OCI-LY1 (cell line): ENCODE data around the gene MLXIPL.
A peak's percentile ranks its signal among the peaks of the same experiment; 100 is the strongest.
"Not testable (repeated sequence)": the region's sequence is repeated elsewhere in the genome, so short reads cannot be mapped to it uniquely, and the experiment has no call there.

ENCODE experiments used
- H2AFZ ChIP-seq: fragments of 200-600 bp; sonication (generic), shearing (Covaris generic); 2 replicates; pipeline ENCODE4 v1.6.0; 2014; ENCODE audit warnings: antibody characterized with exemption, mild to moderate bottlenecking, low read length
- H3F3A ChIP-seq: fragments of 200-600 bp; sonication (generic), shearing (Covaris generic); 2 replicates; pipeline ENCODE4 v1.6.0; 2014; ENCODE audit warnings: mild to moderate bottlenecking, antibody characterized with exemption, low read length, moderate library complexity; ENCODE audit not compliant: insufficient read depth
- H3K27ac ChIP-seq: fragments of 200-600 bp; sonication (generic); 2 replicates; pipeline ENCODE4 v1.5.1; 2014; ENCODE audit warnings: low read length, mixed run types, mild to moderate bottlenecking, low read depth; ENCODE audit not compliant: poor library complexity, severe bottlenecking
- H3K27me3 ChIP-seq: fragments of 200-600 bp; sonication (generic); 2 replicates; pipeline ENCODE4 v1.6.0; 2014; ENCODE audit warnings: antibody characterized with exemption, mild to moderate bottlenecking, low read length, moderate library complexity; ENCODE audit not compliant: insufficient read depth
- H3K36me3 ChIP-seq: fragments of 200-600 bp; sonication (generic); 2 replicates; pipeline ENCODE4 v1.6.1; 2014; ENCODE audit warnings: mild to moderate bottlenecking, antibody characterized with exemption, low read length, moderate library complexity, mixed read lengths; ENCODE audit not compliant: insufficient read depth
- H3K4me1 ChIP-seq: fragments of 200-600 bp; sonication (generic); 2 replicates; pipeline ENCODE4 v1.5.1; 2014; ENCODE audit warnings: mild to moderate bottlenecking, low read length, moderate library complexity; ENCODE audit not compliant: insufficient read depth, severe bottlenecking
- H3K4me2 ChIP-seq: fragments of 200-600 bp; sonication (generic), shearing (Covaris generic); 2 replicates; pipeline ENCODE4 v1.6.1; 2014; ENCODE audit warnings: low read length
- H3K4me3 ChIP-seq: fragments of 200-600 bp; sonication (generic); 2 replicates; pipeline ENCODE4 v1.5.1; 2014; ENCODE audit warnings: low read length, low read depth, mild to moderate bottlenecking, mixed read lengths; ENCODE audit not compliant: poor library complexity, severe bottlenecking
- H3K79me2 ChIP-seq: fragments of 200-600 bp; shearing (Covaris generic); 2 replicates; pipeline ENCODE4 v1.6.1; 2016; ENCODE audit warnings: mixed run types, low read length, mixed read lengths; ENCODE audit not compliant: insufficient read depth
- H3K9ac ChIP-seq: fragments of 200-600 bp; sonication (generic), shearing (Covaris generic); 2 replicates; pipeline ENCODE4 v1.6.1; 2014; ENCODE audit warnings: mild to moderate bottlenecking, low read length, mixed read lengths
- H3K9me2 ChIP-seq: fragments of 200-600 bp; sonication (generic), shearing (Covaris generic); 2 replicates; pipeline ENCODE4 v1.6.1; 2014; ENCODE audit warnings: low read depth, mild to moderate bottlenecking, low read length, mixed read lengths
- H3K9me3 ChIP-seq: fragments of 200-600 bp; shearing (Covaris generic); 2 replicates; pipeline ENCODE4 v1.6.1; 2014; ENCODE audit warnings: low read length, mixed read lengths
- H4K20me1 ChIP-seq: fragments of 200-600 bp; sonication (generic), shearing (Covaris generic); 2 replicates; pipeline ENCODE4 v1.6.0; 2016; ENCODE audit warnings: mild to moderate bottlenecking, low read length; ENCODE audit not compliant: insufficient read depth
- EZH2 ChIP-seq: fragments of 200-600 bp; sonication (generic), shearing (Covaris generic); IDR thresholded peaks from 2 replicates; pipeline ENCODE4 v1.8.0; 2017; ENCODE audit warnings: borderline replicate concordance, mixed run types, mild to moderate bottlenecking, antibody characterized with exemption, low read length, moderate library complexity, mixed read lengths
- TF ChIP-seq, protein P1 (sequence below): fragments of 200-600 bp; sonication (generic), shearing (Covaris generic); IDR thresholded peaks from 2 replicates; pipeline ENCODE4 v1.5.1; 2017; ENCODE audit warnings: mild to moderate bottlenecking, antibody characterized with exemption, low read length, moderate library complexity, mixed read lengths

Gene MLXIPL

DNA sequence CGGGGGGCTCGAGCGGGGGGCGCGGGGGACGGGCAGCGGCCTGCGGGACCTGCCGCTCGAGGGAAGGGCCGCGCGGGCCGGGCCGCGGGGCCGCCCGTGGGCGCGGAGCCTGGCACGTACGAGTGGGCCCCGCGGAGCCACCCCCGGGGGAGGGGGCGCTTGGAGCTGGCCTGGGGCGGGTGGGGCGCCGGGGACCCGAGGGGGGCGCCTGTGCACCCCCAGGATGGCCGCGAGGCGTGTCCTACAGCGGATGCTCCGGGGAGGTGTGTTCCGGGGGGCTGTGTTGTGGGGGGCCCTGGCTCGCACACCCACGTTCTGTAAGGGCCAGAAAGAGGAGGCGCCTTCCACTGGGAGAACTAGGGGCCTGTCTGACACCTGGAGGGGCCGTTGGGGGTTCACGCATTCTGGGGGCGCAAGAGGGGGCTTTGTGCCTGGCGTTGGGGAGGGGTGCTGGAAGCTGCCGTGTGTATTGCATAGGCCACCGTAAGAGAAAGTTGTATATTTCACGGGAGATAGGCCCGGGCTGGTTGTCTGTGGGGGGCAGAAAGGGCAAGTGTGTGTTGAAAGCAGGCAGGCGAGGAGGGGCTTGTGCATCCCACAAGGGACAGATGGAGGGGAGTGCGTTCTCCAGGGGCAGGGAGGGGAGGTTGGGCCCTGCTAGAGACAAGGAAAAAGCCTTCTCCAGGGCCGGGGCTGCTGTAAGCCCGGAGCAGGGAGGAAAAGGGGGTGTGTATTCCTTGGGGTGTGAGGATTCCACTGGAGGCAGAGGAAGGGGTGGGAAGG is 44.0 kb upstream of the MLXIPL start:
- no peak overlapping the region for H3K27ac ChIP-seq
- peak overlapping the region; percentile 64 for H3K4me2 ChIP-seq
- H3K36me3 ChIP-seq = no peaks in the 10 kb centered on the region
- TF ChIP-seq, protein P1, sequence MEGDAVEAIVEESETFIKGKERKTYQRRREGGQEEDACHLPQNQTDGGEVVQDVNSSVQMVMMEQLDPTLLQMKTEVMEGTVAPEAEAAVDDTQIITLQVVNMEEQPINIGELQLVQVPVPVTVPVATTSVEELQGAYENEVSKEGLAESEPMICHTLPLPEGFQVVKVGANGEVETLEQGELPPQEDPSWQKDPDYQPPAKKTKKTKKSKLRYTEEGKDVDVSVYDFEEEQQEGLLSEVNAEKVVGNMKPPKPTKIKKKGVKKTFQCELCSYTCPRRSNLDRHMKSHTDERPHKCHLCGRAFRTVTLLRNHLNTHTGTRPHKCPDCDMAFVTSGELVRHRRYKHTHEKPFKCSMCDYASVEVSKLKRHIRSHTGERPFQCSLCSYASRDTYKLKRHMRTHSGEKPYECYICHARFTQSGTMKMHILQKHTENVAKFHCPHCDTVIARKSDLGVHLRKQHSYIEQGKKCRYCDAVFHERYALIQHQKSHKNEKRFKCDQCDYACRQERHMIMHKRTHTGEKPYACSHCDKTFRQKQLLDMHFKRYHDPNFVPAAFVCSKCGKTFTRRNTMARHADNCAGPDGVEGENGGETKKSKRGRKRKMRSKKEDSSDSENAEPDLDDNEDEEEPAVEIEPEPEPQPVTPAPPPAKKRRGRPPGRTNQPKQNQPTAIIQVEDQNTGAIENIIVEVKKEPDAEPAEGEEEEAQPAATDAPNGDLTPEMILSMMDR = no peak
- no peak for TF ChIP-seq EZH2
- H4K20me1 ChIP-seq = no peaks in the 10 kb centered on the region
- no peaks in the 10 kb centered on the region for H3K79me2 ChIP-seq
- no peaks in the 10 kb centered on the region for H3F3A ChIP-seq
- no peaks in the 10 kb centered on the region for H3K9me2 ChIP-seq
- peaks cover under 1% of the 10 kb centered on the region for H3K9me3 ChIP-seq
- no peak overlapping the region for H2AFZ ChIP-seq
- peaks cover under 1% of the 10 kb centered on the region; the same call in 1 of the 2 replicates for H3K27me3 ChIP-seq
- H3K4me3 ChIP-seq = peak overlapping the region; percentile 63
- H3K4me1 ChIP-seq = peaks cover 11% of the 10 kb centered on the region
- peak overlapping the region; percentile 44; the same call in 1 of the 2 replicates for H3K9ac ChIP-seq

DNA sequence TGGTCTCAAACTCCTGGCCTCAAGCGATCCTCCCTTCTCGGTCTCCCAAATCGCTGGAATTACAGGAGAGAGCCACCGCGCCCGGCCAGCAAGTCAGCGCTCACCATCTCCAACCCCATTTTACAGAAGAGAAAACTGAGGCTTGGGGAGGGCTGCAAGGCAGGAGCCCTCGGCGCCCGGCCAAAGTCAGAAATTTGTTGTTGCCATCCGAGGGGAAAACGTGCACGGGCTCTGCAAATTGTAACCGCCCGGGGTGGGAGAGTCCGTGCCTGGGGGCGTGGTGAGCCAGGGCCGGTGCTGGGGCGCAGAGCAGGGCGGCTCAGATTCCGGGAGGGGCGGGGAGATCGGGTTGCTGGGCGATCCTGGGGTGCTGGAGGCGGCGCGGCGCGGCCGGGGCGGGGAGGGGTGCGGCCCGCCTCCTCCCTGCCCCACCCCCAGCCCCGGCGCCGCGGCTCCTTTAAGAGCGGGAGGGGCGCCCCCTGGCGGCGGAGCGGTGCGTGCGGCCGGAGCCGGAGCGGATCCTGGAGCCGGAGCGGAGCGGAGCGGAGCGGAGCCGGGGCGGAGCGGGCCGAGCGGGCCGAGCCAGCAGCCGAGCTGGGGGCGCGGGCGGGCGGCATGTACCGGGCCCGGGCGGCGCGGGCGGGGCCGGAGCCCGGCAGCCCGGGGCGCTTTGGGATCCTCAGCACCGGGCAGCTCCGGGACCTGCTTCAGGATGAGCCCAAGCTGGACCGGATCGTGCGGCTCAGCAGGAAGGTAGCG is 43.2 kb upstream of the MLXIPL start, which contains the start of gene VPS37D:
VPS37D (plus strand) TSS at position 488 of the 759 bp plus-strand sequence; CDS start at position 616, 128 bp downstream.
- H3K4me2 ChIP-seq = peak within 1 kb of the TSS; percentile 85
- H2AFZ ChIP-seq = peak within 1 kb of the TSS; percentile 62; the same call in 1 of the 2 replicates
- H3K27me3 ChIP-seq = peaks cover 8% of the 10 kb centered on the region; the same call in 1 of the 2 replicates
- H3K27ac ChIP-seq = no peak within 1 kb of the TSS
- H3K9ac ChIP-seq = peak within 1 kb of the TSS; percentile 63
- no peaks in the 10 kb centered on the region for H3K79me2 ChIP-seq
- no peaks in the 10 kb centered on the region; the same call in 1 of the 2 replicates for H3K36me3 ChIP-seq
- no peaks in the 10 kb centered on the region for H4K20me1 ChIP-seq
- peaks cover 7% of the 10 kb centered on the region for H3K9me3 ChIP-seq
- H3F3A ChIP-seq = no peaks in the 10 kb centered on the region
- H3K4me3 ChIP-seq = peak within 1 kb of the TSS; percentile 63
- no peaks in the 10 kb centered on the region for H3K9me2 ChIP-seq
- peaks cover 11% of the 10 kb centered on the region for H3K4me1 ChIP-seq
- no peak for TF ChIP-seq EZH2
- TF ChIP-seq, protein P1 = peak; percentile 76

DNA sequence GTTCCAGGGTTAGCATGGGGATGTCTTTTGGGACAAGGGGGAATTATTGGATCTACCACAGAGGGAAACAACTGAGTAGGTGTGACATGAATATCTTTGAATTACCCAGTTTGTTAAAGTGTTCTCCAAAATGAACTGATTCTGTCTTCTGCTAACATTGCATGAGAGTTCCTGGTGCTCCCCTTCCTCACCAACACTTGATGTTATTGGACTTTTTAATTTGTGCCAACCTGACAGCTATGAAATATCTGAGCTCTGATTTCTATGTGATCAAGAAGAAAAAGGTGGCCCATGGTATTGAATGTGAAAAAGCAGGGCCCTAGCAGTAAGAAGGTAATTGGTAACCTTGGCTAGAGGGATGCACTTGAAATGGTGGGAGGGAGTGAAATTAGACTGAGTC is 38.7 kb upstream of the MLXIPL start:
- H3K27me3 ChIP-seq = peaks cover 9% of the 10 kb centered on the region; the same call in 1 of the 2 replicates
- H3K79me2 ChIP-seq = no peaks in the 10 kb centered on the region
- H3K9ac ChIP-seq = no peak overlapping the region
- no peaks in the 10 kb centered on the region for H3K9me2 ChIP-seq
- H3K4me3 ChIP-seq = no peak overlapping the region
- no peak overlapping the region for H3K27ac ChIP-seq
- no peak for TF ChIP-seq EZH2
- TF ChIP-seq, protein P1 = no peak
- no peaks in the 10 kb centered on the region; the same call in 1 of the 2 replicates for H3K36me3 ChIP-seq
- H3K4me2 ChIP-seq = no peak overlapping the region
- no peaks in the 10 kb centered on the region for H4K20me1 ChIP-seq
- H2AFZ ChIP-seq = no peak overlapping the region
- peaks cover 7% of the 10 kb centered on the region for H3K9me3 ChIP-seq
- no peaks in the 10 kb centered on the region for H3F3A ChIP-seq
- H3K4me1 ChIP-seq = peaks cover 4% of the 10 kb centered on the region

DNA sequence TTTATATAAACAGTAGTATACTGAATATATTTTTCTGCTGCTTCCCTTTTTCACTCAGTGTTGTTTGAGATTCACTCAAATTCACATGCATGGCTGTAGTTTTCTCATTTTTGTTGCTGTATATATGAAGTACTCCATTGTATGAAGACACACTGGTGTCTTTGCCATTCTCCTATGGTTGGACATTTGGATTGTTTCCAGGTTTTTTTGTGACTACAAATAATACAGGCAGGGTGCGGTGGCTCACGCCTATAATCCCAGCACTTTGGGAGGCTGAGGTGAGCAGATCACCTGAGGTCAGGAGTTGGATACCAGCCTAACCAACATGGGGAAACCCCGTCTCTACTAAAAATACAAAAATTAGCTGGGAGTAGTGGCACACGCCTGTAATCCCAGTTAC is 36.3 kb upstream of the MLXIPL start:
- H3K9me3 ChIP-seq, H3K36me3 ChIP-seq, H3K4me3 ChIP-seq, H3K27ac ChIP-seq, H4K20me1 ChIP-seq, H3K9me2 ChIP-seq, H3K27me3 ChIP-seq, H3K4me2 ChIP-seq, H3F3A ChIP-seq, H2AFZ ChIP-seq, H3K79me2 ChIP-seq, H3K4me1 ChIP-seq, H3K9ac ChIP-seq: not testable (repeated sequence)
